ENCODE measurements around the gene RYR3.

RYR3 gene

DNA sequence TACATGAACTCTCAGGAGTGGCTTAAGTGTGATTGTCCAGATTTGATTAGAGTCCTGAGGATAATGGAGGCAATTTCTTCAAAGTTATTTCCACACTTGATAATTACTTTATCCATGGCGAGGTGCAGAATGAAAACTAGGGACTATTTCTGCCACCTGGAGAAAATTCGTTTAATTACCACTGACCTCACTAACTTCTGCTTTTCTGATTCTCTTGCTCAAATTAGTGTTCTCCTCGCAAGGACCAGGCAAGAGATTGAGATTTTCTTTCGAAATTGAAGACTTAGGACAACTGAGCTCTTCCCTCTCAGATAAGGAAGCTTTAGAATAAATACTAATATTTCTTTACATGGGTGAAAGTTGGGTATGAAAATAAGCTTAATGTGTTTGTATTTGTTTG, 135.2 kb downstream of the RYR3 start:
- H3K4me1 ChIP-seq (ENCODE audit: control insufficient read depth, insufficient read depth, low read length, unreplicated experiment) = no peaks in the 10 kb centered on the region
- no peaks in the 10 kb centered on the region for H3K79me2 ChIP-seq (ENCODE audit: control insufficient read depth, insufficient read depth, low read length, unreplicated experiment)
- H2AFZ ChIP-seq (ENCODE audit: low read length, unreplicated experiment) = no peak overlapping the region
- peaks cover 51% of the 10 kb centered on the region; the same call in 1 of the 2 replicates for H3K27me3 ChIP-seq (ENCODE audit: insufficient read depth, low read length)
- no peak overlapping the region for H3K27ac ChIP-seq (ENCODE audit: low read depth, low read length)
- no peaks in the 10 kb centered on the region for H3K36me3 ChIP-seq (ENCODE audit: insufficient read depth, low read length)
- H3K4me3 ChIP-seq (ENCODE audit: low read depth, low read length) = no peak overlapping the region

DNA sequence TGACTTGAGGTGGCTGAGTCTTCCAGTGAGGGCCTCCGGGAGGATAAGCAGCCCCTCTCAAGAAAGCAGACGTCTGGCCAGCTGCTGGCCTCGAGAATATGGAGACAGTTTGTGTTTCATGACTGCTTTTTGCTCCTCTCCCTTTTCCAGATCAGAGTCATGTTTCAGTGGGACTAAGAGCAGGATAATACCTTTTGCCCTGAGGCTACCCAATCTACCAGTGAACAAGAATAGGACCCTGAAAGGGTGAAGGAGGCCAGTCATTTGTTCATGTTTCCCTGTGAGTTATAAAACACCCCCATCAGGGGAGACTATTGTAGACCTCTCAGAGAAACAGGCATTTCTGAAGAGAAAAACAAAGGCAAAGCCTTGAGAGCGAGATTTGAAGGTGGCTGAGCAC, 137.4 kb downstream of the RYR3 start:
- no peak overlapping the region for H3K27ac ChIP-seq (ENCODE audit: low read depth, low read length)
- H3K27me3 ChIP-seq (ENCODE audit: insufficient read depth, low read length) = peaks cover 49% of the 10 kb centered on the region
- H3K79me2 ChIP-seq (ENCODE audit: control insufficient read depth, insufficient read depth, low read length, unreplicated experiment) = no peaks in the 10 kb centered on the region
- H3K4me3 ChIP-seq (ENCODE audit: low read depth, low read length) = no peak overlapping the region
- H3K36me3 ChIP-seq (ENCODE audit: insufficient read depth, low read length) = no peaks in the 10 kb centered on the region
- no peaks in the 10 kb centered on the region for H3K4me1 ChIP-seq (ENCODE audit: control insufficient read depth, insufficient read depth, low read length, unreplicated experiment)
- no peak overlapping the region for H2AFZ ChIP-seq (ENCODE audit: low read length, unreplicated experiment)

DNA sequence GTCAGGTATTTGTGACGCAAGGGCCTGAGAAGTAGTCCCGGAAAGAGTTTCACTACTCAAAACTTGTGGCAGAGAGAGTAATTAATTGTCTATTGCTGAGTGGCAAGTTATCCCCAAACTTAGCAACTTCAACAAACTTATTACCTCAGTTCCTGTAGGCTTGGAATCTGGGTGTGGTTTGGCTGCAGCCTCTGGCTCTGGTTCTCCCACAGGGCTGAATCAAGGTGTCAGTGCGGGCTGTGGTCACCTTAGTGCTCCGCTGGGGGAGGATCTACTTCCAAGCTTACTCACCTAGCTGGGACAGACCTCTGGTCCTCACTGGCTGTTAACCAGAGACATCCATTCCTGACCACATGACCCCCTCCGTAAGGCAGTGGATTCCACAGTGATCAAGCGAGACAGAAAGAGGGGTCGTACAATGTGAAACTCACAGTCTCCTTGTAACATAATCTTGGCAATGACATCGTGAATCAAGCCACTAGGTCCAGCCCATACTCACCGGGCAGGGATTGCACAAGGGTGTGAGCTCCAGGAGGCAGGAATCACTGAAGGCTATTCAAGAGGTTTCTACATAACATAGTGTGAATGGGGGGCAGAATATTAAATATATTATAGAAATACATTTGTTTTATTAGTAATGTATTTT, 138.3 kb downstream of the RYR3 start:
- Histone ChIP-seq H2AFZ (ENCODE audit: low read length, unreplicated experiment) (no peak overlapping the region), H3K4me3 (ENCODE audit: low read depth, low read length) (no peak overlapping the region), H3K4me1 (ENCODE audit: control insufficient read depth, insufficient read depth, low read length, unreplicated experiment) (no peaks in the 10 kb centered on the region), H3K79me2 (ENCODE audit: control insufficient read depth, insufficient read depth, low read length, unreplicated experiment) (no peaks in the 10 kb centered on the region), H3K27ac (ENCODE audit: low read depth, low read length) (no peak overlapping the region), H3K36me3 (ENCODE audit: insufficient read depth, low read length) (no peaks in the 10 kb centered on the region), H3K27me3 (ENCODE audit: insufficient read depth, low read length) (peaks cover 48% of the 10 kb centered on the region)

DNA sequence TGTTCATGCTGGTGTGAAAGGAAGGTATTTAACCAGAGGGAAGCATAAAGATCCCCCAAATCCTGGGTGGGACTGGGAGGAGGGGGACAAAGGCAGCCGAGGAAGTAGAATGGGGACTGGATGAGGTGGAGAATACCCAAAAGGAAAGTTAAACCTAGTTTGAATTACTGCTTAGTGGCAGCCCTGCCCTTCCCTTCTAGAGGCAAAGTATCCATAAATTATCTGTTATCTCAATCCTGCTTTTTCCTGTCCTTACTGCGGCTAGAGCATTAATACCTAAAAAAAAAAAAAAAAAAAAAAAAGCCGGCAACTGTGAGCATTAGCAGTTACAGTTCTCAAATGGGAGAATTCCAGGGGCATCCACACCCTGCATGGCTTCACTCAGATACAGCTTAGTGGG, 139.0 kb downstream of the RYR3 start:
- Histone ChIP-seq H2AFZ (ENCODE audit: low read length, unreplicated experiment) (no peak overlapping the region), H3K4me3 (ENCODE audit: low read depth, low read length) (no peak overlapping the region), H3K27ac (ENCODE audit: low read depth, low read length) (no peak overlapping the region), H3K27me3 (ENCODE audit: insufficient read depth, low read length) (peaks cover 48% of the 10 kb centered on the region), H3K79me2 (ENCODE audit: control insufficient read depth, insufficient read depth, low read length, unreplicated experiment) (no peaks in the 10 kb centered on the region), H3K36me3 (ENCODE audit: insufficient read depth, low read length) (no peaks in the 10 kb centered on the region), H3K4me1 (ENCODE audit: control insufficient read depth, insufficient read depth, low read length, unreplicated experiment) (no peaks in the 10 kb centered on the region)

DNA sequence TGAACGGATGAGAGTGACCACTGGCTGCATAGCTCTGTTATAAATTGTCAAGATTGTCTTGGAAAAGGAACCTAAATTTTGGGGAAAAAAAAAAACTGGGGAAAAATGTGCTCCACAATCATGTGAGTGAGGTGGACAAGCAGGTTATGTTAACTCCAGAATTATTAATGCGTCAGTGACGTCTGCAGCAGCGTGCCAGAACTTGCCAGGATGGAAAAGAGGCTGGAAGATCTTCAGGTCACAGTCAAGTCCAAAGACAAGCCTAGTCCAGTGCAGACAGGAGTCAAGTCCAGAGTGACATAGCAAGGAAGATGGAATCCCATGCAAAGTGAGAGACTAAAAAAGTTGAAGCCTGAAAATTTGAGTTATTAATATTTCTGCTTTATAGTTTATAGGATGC, 140.6 kb downstream of the RYR3 start:
- no peaks in the 10 kb centered on the region for H3K4me1 ChIP-seq (ENCODE audit: control insufficient read depth, insufficient read depth, low read length, unreplicated experiment)
- H3K27ac ChIP-seq (ENCODE audit: low read depth, low read length) = no peak overlapping the region
- no peak overlapping the region for H2AFZ ChIP-seq (ENCODE audit: low read length, unreplicated experiment)
- H3K27me3 ChIP-seq (ENCODE audit: insufficient read depth, low read length) = peaks cover 46% of the 10 kb centered on the region
- H3K4me3 ChIP-seq (ENCODE audit: low read depth, low read length) = no peak overlapping the region
- H3K36me3 ChIP-seq (ENCODE audit: insufficient read depth, low read length) = no peaks in the 10 kb centered on the region
- no peaks in the 10 kb centered on the region for H3K79me2 ChIP-seq (ENCODE audit: control insufficient read depth, insufficient read depth, low read length, unreplicated experiment)

DNA sequence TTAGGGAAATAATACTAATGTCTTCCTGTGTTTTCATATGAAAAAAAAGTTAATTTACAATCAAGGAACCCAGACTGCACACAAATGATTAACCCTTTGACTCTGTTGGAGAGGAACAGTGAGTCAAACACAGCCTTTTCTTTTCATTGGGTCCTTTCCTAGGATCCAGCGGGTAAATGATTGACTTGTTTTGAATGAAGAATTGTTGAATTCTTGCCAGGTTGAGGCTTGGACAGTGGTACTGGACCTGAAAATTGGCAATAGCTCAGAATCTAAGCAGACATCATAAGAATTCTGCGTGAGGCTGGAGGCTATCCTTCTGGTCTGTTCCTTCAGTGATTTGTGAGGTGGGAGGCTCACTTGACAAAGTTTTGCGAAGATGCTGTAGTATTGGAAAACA, 143.0 kb downstream of the RYR3 start:
- H3K79me2 ChIP-seq (ENCODE audit: control insufficient read depth, insufficient read depth, low read length, unreplicated experiment) = no peaks in the 10 kb centered on the region
- H3K36me3 ChIP-seq (ENCODE audit: insufficient read depth, low read length) = no peaks in the 10 kb centered on the region
- peaks cover 39% of the 10 kb centered on the region for H3K27me3 ChIP-seq (ENCODE audit: insufficient read depth, low read length)
- no peaks in the 10 kb centered on the region for H3K4me1 ChIP-seq (ENCODE audit: control insufficient read depth, insufficient read depth, low read length, unreplicated experiment)
- no peak overlapping the region for H3K4me3 ChIP-seq (ENCODE audit: low read depth, low read length)
- no peak overlapping the region for H3K27ac ChIP-seq (ENCODE audit: low read depth, low read length)
- H2AFZ ChIP-seq (ENCODE audit: low read length, unreplicated experiment) = no peak overlapping the region

DNA sequence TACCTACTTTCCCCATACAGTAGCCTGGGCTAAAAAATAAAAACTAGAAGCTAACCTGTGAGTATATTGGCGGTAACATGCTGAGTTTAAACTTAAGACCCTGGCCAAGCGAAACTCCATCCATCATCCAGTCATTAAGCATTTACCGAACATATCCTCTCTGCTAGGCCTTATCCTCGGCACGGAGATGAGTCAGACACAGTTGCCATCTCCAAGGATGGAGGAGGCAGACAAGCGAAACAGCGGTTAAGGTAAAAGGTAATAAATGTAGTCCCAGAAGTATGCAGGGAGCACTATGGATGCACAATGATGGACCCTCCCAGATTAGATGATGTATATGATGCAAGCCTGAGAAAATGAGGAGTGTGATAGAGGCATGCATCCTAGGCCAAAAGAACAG, 143.6 kb downstream of the RYR3 start:
- Histone ChIP-seq H3K4me1 (ENCODE audit: control insufficient read depth, insufficient read depth, low read length, unreplicated experiment) (no peaks in the 10 kb centered on the region), H3K4me3 (ENCODE audit: low read depth, low read length) (no peak overlapping the region), H3K27me3 (ENCODE audit: insufficient read depth, low read length) (peaks cover 36% of the 10 kb centered on the region), H3K79me2 (ENCODE audit: control insufficient read depth, insufficient read depth, low read length, unreplicated experiment) (no peaks in the 10 kb centered on the region), H3K36me3 (ENCODE audit: insufficient read depth, low read length) (no peaks in the 10 kb centered on the region), H2AFZ (ENCODE audit: low read length, unreplicated experiment) (no peak overlapping the region), H3K27ac (ENCODE audit: low read depth, low read length) (no peak overlapping the region)

DNA sequence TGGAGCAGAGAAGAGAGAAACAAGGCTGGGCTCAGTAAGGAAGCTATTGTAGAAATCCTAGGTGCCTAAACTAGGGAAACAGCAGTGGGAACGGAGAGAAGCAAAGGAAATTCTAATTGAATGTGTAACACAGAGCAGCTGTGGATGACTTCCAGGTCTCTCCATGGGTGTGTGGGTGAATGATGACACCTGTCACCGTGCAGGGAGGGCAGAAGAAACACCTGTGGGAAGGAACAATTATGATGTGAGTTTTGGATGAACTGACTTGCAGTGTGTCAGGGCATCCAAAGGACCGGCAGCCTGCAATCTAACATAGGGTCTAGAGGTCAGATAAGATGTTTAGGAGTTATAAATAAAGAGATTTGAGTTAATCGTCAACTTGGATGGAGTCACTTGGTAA, 144.2 kb downstream of the RYR3 start:
- peaks cover 36% of the 10 kb centered on the region for H3K27me3 ChIP-seq (ENCODE audit: insufficient read depth, low read length)
- H3K27ac ChIP-seq (ENCODE audit: low read depth, low read length) = no peak overlapping the region
- H3K79me2 ChIP-seq (ENCODE audit: control insufficient read depth, insufficient read depth, low read length, unreplicated experiment) = no peaks in the 10 kb centered on the region
- no peaks in the 10 kb centered on the region for H3K36me3 ChIP-seq (ENCODE audit: insufficient read depth, low read length)
- H3K4me1 ChIP-seq (ENCODE audit: control insufficient read depth, insufficient read depth, low read length, unreplicated experiment) = no peaks in the 10 kb centered on the region
- no peak overlapping the region for H3K4me3 ChIP-seq (ENCODE audit: low read depth, low read length)
- H2AFZ ChIP-seq (ENCODE audit: low read length, unreplicated experiment) = no peak overlapping the region

DNA sequence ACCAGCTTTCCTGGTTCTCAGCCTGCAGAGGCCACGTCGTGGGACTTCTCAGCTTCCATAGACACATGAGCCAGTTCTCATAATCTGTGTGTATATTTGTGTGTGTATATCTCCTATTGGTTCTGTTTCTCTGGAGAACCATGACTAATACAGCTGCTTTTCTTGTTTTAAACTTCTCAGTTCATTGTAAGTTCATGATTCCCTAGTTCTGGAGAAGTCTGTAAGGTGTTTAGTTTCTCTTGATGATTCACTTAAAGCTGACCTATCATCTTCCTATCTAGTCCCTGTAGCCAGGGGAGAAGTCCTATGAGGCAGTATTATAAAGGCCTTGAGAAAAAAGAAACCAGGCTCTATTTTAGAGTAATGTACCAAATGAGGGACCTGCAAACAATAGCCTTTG, 147.7 kb downstream of the RYR3 start:
- H3K79me2 ChIP-seq (ENCODE audit: control insufficient read depth, insufficient read depth, low read length, unreplicated experiment) = no peaks in the 10 kb centered on the region
- H3K36me3 ChIP-seq (ENCODE audit: insufficient read depth, low read length) = no peaks in the 10 kb centered on the region
- no peaks in the 10 kb centered on the region for H3K4me1 ChIP-seq (ENCODE audit: control insufficient read depth, insufficient read depth, low read length, unreplicated experiment)
- no peak overlapping the region for H3K4me3 ChIP-seq (ENCODE audit: low read depth, low read length)
- no peak overlapping the region for H3K27ac ChIP-seq (ENCODE audit: low read depth, low read length)
- peaks cover 26% of the 10 kb centered on the region; the same call in 1 of the 2 replicates for H3K27me3 ChIP-seq (ENCODE audit: insufficient read depth, low read length)
- H2AFZ ChIP-seq (ENCODE audit: low read length, unreplicated experiment) = no peak overlapping the region

DNA sequence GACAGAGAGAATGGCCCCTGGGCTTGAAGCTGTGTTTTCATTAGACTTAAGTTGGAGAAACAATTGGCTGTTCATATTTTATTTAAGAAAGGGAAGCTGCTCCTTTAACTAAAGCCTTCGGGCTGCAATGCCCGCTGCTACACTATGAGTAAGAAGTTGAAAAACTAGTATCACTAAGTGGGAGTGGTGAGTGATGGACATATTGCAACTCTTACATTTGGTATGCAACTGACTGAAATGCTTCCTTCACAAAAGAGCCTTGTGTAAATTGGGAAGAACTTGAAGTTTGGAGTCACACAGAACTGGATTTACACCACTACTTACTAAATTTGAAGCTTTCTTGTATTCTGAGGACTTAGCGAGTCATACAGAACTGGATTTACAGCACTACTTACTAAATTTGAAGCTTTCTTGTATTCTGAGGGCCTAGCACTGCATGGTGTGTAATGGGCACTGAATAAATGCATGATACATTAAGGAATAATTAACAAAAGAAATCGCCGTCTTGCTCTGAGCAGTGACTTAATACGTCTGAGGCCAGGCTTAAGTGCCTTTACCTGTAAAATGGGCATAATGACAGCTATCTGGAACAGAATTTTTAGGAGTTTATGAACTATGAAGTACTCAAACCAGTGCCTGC, 149.5 kb downstream of the RYR3 start:
- Histone ChIP-seq H3K36me3 (ENCODE audit: insufficient read depth, low read length) (no peaks in the 10 kb centered on the region), H3K4me1 (ENCODE audit: control insufficient read depth, insufficient read depth, low read length, unreplicated experiment) (no peaks in the 10 kb centered on the region), H3K27ac (ENCODE audit: low read depth, low read length) (no peak overlapping the region), H2AFZ (ENCODE audit: low read length, unreplicated experiment) (no peak overlapping the region), H3K79me2 (ENCODE audit: control insufficient read depth, insufficient read depth, low read length, unreplicated experiment) (no peaks in the 10 kb centered on the region), H3K4me3 (ENCODE audit: low read depth, low read length) (no peak overlapping the region), H3K27me3 (ENCODE audit: insufficient read depth, low read length) (peaks cover 14% of the 10 kb centered on the region; the same call in 1 of the 2 replicates)

DNA sequence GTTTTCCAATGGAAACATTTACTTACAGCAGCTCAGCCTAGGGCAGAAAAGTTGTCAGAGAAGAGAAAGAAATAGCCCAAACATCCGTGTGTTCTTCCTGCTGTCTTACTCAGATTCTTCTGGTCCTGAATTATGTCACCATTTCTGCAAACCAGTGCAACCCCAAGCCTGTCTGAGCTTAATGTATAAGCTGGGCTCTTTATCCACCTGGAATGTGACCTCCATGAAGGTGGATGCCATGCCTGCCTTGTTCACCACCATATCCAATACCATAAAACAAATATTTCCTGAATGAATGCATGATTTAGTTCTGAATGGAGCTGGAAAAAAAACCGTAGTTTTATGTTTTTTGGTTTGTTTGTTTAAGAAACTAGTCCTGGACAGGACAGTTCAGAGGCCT, 150.9 kb downstream of the RYR3 start:
- H2AFZ ChIP-seq (ENCODE audit: low read length, unreplicated experiment) = no peak overlapping the region
- H3K79me2 ChIP-seq (ENCODE audit: control insufficient read depth, insufficient read depth, low read length, unreplicated experiment) = no peaks in the 10 kb centered on the region
- H3K4me3 ChIP-seq (ENCODE audit: low read depth, low read length) = no peak overlapping the region
- no peaks in the 10 kb centered on the region for H3K4me1 ChIP-seq (ENCODE audit: control insufficient read depth, insufficient read depth, low read length, unreplicated experiment)
- no peak overlapping the region for H3K27ac ChIP-seq (ENCODE audit: low read depth, low read length)
- peaks cover 6% of the 10 kb centered on the region; the same call in 1 of the 2 replicates for H3K27me3 ChIP-seq (ENCODE audit: insufficient read depth, low read length)
- no peaks in the 10 kb centered on the region for H3K36me3 ChIP-seq (ENCODE audit: insufficient read depth, low read length)
